SKM-1 treated with dmso at 0.1 percent for 144 hours (cell line): ENCODE results near the gene RIMKLA.

Experiments
- DNase-seq: peaks from one replicate; lab custom pipeline; 2025; ENCODE audit not compliant: unreplicated experiment; lab: John Stamatoyannopoulos, UW

RIMKLA gene

DNA sequence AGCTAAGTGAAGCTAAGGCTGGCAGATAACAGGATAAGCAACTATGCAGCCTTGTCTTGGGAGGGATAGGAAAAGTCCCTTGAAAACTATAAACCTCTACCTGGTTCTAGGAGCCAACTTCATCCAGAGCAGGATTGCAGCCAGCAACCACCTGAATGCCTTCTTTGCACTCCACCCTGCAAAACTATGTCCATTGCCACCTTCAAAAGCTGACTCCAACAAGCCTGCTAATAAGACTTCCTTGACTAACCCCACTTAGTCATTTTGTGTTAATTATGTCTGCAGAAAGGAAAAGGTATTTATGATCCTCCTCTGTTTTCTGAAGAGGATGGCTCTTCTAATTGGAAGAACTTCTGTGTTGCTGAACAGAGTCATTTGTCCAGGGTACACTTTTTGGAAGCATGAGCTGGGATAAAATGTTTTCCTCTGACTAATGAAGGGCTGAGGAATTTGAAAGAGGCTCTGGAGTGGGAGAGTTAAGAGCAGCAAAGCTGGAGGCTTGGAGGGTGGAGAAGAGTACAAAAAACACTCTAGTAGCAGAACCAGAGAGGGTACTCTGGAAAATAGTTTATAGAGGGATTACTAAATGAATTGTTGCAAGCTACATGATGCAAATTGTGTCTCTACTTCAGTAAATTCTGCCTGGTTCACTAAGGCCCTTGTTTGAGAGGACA is 9.6 kb upstream of the RIMKLA start:
- DNase-seq = no peak

DNA sequence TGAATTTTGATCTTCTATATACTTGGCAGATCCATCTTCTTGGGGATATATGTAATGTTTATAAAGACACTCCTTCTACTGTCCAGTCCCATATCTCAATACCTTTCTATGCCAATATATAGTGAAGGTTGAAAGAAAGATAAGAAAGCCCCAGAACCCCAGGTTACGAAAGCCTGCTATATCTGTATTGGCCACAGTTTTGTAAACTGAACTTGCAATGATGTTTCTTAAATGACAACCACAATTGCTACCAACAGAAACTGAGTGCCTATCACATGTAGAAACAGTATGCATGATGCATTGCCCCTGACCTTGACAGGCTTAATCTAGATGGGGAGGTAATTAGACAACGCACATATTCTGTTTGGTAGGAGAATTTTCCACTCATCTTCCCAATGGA is 7.8 kb upstream of the RIMKLA start:
- no peak for DNase-seq

DNA sequence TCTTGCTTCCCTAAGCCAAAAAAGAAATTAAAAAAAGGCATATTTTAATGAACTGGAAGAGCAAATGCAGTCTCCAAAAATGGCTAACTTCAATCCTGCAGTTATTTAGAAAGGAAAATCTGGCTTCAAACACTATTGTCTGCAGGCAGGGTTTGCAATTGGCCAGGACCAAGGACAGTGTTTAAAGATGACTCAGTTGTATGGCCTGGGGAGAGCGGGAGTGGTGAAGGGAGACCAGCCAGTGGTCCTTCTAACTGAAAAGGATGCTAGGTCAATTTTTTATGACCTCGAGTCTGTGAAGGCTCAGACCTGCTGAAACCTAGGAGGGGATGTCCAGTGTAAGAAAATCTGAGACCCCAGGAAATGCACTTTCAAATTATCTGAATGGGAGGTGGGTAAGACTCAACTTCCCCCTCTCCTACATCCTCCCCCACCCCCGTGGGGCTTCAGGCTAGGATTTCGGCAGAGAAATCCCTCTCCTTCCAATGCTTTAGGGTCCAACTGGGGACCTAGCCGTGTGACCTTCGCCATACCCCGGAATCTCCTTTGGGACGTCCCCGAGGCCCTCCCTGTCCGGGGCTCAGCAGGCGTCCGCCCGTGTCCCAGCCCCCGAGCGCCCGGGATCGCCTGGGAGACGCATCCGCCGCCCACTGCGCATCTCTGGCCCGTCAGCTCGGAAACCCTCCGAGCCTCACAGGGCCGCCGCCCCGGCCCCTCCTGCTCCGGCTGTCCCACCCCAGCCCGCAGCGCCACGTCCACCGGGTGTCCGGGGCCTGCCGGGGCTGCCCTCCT is 602 bp upstream of the RIMKLA start:
- no peak for DNase-seq

- no peak for DNase-seq
Measured at GRCh38 chr1:42381280-42381673, 685 bp downstream of the RIMKLA start.

DNA sequence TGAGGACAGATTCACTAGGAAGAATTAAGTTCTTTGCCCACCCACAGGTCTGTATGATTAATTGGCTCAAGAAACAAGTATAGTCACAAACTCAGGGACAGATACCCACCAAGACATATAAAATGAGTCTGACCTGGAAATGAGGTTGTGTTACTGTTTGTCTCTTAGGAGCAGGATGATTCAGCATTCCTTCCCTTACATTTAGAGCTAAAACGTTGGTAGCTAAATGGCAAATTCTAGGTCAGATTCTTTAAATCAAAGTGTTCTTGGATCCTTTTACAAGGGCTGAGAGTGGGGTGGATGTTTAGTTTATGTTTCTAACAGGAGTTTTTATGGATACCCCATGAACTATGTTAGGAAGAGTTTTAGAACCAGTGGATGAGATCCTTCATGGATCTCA is 4.7 kb downstream of the RIMKLA start:
- DNase-seq = no peak

- DNase-seq = no peak
Measured at GRCh38 chr1:42386051-42386450, 5.5 kb downstream of the RIMKLA start.

DNA sequence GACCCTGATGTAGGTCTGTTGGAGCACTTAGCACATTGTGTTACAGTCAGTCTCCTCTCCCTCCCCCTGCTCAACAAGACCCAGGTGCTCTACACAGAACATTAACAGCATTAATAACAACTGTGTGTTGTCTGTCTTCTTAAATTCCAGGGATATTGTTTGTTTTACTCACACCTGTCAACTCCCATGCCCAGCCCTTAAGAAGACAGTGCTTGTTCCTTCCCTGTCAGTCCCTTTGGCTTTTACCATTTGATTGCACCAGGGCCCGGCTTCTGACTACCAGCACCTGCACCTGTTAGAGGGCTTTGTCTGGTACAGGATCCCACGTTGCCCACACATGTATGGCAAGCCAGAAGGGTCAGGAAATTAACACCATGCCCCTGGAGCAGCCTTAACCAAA is 11.7 kb downstream of the RIMKLA start:
- no peak for DNase-seq

DNA sequence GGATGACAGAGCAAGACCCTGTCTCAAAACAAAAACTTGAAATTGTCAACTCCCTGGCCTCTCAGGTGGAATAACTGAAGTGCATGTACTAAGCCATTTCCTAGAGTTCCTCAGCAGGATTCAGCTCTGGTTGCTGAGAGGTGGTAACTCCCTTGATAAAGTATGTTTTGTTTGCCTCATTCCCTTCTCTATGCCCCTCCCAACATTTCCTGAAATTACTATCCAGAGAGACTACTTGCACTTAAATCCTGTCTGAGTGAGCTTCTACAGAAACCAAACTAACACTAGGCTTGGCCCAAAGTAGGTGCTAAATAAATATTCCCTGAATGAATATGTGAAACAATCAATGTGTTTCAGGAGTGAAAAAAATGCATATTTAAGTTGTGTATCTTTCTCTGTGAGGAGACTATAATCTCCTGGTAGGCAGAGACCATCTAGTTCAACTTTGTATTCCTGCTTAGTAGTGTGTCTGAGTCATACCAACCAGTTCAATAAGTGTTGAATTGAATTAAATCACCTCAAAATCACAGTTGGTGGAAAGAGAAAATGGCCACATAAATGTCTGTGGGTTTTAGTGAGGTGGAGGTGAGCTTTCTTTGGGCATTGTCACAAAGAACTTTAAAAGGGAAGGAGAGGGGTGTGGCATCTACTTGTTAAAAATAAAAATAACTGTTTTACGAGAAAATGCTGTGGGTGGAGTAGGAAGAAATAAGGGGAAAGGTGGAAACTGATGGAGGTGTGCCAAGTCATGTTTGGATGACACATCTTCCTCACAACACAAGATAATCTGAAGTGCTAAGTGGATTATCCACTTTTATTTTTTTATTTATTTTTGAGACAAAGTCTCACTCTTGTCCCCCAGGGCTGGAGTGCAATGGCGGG is 12.6 kb downstream of the RIMKLA start:
- DNase-seq = no peak

DNA sequence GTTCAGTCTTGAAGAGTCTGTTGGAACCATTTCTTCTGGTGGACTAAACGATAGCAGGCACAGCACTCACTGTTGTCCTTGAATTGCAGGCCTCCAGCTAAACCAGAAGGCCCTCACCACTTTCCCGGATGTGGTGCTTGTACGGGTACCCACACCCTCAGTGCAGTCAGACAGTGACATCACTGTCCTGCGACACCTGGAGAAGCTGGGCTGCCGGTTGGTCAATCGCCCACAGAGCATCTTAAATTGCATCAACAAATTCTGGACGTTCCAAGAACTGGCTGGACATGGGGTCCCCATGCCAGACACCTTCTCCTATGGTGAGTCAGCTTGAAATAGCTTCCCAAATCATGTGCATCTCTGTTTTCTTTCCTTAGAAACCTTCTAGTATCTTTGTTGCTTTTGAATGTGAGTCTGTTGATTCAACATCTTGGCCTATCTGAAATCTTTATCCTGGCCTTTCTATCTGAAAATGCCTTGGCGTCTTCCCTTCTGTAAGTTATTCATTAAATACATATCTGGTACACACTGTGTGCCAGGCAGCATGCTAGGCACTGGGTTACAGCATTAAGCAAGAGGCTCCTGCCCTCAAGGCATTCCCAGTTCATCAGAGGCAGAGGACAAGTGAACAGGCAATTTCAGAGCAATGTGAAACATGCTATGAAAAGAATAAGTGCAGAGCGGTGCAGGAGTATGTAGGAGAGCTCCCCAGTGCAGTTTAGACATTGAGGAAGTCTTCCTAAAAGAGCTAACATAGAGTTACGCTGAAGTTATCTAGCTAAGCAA is 18.9 kb downstream of the RIMKLA start:
- no peak for DNase-seq

DNA sequence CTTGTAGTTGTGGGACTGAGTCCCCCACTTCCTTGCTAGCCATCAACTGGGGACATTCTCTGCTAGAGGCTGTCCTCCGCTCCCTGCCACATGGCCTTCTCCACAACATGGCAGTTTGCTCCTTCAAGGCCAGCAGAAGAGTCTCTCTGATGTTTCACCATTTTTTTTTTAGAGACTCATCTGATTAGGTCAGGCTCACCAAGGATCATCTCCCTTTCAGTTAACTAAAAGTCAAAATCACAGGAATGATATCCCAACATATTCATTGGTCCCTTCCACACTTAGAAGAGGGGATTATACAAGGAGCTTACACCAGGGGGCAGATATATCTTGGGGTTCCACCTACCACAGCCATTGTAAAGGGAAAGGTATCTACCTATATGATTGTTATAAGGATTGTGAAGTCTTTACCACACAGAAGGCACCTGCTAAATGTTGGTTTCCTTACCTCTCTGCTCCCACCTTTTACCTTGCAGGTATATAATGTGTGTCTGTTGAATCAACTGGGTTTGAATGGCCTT is 23.3 kb downstream of the RIMKLA start:
- DNase-seq = no peak

GRCh38 chr1:42414551-42415496 is 34.2 kb downstream of the RIMKLA start:
- DNase-seq = no peak

DNA sequence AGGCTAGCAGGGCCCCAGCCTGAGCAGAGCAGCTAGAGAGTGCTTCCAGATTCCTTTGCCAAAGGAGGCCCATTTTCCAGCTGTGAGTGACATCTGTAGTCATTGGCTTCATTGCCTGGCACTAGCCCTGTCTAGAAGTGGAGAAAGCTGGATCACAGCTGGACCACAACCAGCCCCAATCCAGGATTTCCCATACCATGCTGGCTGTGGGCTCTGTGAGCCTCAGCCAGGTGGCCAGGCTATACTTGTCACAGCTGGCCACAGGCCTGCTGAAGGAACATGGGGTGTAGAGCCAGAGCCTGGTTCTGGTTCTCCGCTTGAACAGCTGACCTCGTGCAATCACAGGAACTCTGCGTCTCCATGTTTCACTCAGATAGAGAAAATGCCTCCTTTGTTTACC is 36.6 kb downstream of the RIMKLA start:
- DNase-seq = no peak

DNA sequence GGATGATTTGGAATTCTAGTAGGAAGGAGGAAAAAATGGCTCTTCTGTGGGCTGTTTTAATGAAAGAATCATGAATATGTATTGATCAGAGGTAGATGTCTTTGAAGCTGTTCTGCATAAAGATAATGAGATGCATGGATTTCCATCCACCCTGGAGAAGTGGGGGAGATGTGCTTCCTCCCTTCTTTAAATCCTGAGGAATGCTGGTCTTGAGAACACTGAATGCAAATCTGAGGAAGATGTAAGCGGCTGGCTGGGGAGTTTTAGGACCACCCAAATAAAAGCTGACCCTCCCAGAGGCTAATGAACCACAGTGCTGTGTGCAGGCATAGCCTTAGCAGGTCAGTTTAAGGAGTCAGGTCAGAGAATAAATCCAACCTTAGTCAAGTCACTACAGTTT is 37.9 kb downstream of the RIMKLA start:
- no peak for DNase-seq

DNA sequence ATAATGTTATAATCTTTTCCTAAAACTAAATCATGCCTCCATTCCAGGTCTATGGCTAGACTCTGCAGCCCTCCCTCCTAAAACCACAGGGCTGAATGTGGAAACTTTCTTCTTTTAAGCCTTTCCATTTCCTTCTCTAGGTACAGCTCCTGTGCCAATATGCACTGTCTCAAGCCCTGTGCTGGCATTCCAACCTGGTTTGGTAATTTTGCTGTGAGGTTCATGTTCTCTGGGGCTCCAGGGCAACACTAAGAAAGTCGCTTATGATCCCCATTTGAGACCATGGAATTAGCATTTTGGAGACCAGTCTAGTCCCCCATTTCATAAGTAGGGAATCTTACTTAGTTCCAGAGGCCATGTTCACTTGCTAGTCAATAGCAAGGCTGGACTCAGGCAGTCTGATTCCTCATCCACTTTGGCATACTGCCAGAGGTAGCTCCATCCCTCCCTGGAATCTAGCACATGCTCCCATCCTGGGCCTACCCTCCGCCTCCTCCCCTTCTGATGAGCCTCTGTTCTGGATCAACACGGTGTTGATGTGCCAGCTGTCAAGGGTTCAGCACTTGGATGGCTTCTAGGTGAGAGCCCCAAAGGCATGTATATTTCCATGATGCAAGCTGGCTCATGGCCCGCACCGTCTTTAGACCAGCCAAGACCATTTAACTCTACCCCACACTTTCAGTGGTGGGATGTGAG is 38.7 kb downstream of the RIMKLA start:
- DNase-seq = no peak

DNA sequence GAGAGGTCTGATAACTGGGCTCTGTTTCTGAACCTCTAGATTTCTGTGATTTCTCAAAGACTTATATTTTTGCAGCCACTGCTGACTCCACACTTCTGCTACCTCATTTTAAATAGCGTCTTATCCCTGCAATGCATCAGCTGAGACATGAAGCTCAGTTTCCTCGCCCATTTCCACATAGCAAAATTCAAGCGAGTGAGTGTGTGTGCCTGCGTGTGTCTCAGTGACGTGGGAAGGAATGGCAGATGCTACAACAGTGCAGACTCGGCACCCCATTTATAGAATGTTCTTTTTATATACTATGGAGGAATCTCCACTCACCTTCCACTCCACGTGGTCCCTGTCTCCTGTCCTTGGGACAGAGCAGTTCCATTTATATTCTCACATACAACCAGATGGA is 39.5 kb downstream of the RIMKLA start:
- DNase-seq = no peak

DNA sequence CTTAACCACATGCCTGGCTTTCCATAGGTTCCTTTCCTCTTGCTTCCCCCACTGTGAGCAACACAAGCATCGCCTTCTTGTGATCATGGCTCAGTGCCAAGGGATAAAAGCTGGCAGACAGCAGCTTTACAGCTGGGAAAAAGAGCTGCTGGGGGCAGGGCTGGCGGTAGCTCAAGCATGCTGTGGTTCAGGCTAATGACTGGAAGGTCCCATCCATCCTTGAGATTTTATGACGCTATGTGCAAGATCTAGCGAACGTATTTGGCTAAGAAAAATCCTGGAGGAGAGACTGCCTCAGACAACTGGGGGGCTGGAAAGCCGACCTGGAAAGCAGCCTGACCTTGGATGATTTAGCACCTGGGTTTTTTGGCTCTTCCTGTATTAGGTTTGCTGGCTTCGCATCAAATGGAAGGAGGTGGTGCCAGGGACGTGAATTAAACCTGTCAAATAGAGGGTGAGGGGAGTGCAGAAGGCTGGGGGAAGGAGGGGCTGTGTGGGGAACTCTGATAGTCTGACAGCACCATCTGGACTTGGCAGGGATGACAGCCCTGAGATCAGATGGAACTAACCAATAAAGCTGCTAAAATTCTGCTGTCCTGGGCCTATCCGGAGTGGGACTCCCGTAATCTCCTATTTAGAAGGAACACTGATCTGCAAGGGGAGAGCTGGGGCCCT is 40.5 kb downstream of the RIMKLA start:
- DNase-seq = no peak

DNA sequence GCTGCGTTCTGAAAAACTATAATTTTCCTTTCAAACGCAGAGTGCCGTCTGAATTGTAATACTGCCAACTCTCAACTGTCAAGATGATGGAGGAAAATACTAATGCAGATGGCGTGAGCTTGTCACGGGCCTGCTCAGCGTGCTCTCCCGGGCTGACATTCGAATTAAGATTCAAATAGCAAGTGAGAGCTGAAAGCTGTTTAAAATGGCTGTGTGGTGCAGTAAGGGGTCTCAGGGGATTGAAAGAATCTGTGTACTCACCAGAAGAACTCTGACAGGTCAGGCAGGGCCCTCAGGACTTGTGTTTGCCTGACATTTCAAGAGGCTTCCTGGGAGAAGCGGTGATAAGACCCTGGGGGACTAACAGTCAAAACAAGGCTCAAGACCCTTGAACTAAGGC is 42.1 kb downstream of the RIMKLA start:
- no peak for DNase-seq

DNA sequence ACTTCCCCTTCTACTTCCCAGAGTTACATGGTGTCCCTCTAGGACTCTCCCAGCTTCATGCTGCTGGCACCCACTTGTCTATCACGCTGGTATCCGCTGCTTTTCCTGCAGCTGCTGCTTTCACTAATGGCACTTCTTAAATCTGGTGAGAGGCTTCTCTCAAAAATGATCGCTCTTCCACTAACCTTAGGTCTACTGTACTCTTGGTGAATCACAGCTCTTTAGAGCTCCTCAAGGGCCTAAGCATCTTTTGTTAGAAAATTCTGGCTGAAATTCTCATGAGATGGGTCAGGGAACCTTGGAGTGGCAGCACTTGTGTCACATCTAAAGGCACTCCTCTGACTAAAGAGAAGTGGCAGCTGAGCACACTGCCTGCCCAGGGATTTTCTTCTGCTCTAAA is 43.1 kb downstream of the RIMKLA start:
- no peak for DNase-seq

- DNase-seq = no peak
Measured at GRCh38 chr1:42424201-42424600, 43.6 kb downstream of the RIMKLA start.
